NB4 (cell line): ENCODE data around the gene CHRM4.

Experiments
- DNase-seq: peaks from one replicate; pipeline ENCODE4 v3.0.0; 2010; ENCODE audit warnings: low read depth
- H3K4me3 ChIP-seq: one replicate; pipeline ENCODE4 v1.5.1; 2011; ENCODE audit warnings: mild to moderate bottlenecking, low read depth, low read length, moderate library complexity
- CTCF ChIP-seq: IDR thresholded peaks from one replicate; pipeline ENCODE4 v1.5.1; 2012; ENCODE audit warnings: low read depth, low read length
- MAX ChIP-seq: IDR thresholded peaks from 2 replicates; pipeline ENCODE4 v1.6.1; 2011; ENCODE audit warnings: low read depth, low read length
- MYC ChIP-seq: IDR thresholded peaks from 2 replicates; pipeline ENCODE4 v1.6.1; 2011; ENCODE audit warnings: low read depth, low read length
- POLR2A ChIP-seq: IDR thresholded peaks from 2 replicates; pipeline ENCODE4 v1.6.1; 2011; ENCODE audit warnings: mild to moderate bottlenecking; ENCODE audit not compliant: insufficient read length; ENCODE audit errors: extremely low read depth

Gene CHRM4

GRCh38 chr11:46338988-46339666, 52.4 kb downstream of the CHRM4 start:
- DNase-seq, result no peak
- no peak overlapping the region for H3K4me3 ChIP-seq
- TF ChIP-seq CTCF, result no peak
- TF ChIP-seq MAX, result no peak
- no peak for TF ChIP-seq MYC
- TF ChIP-seq POLR2A, result no peak

GRCh38 chr11:46338636-46338987, 53.0 kb downstream of the CHRM4 start:
- TF ChIP-seq CTCF (no peak), MAX (no peak), MYC (no peak), POLR2A (no peak)
- no peak for DNase-seq
- no peak overlapping the region for H3K4me3 ChIP-seq

- H3K4me3 ChIP-seq, result no peak overlapping the region
- peak; percentile 54 for DNase-seq
Observed at GRCh38 chr11:46337626-46338345, 53.8 kb downstream of the CHRM4 start.

GRCh38 chr11:46336563-46337180, 54.9 kb downstream of the CHRM4 start:
- DNase-seq, result peak; percentile 99
- TF ChIP-seq MAX, result peak; percentile 61
- TF ChIP-seq MYC, result peak; percentile 67; the same call in 1 of the 2 replicates
- TF ChIP-seq CTCF, result no peak
- no peak for TF ChIP-seq POLR2A

More at GRCh38 chr11:46337626-46338345, 53.8 kb downstream of the CHRM4 start:
- TF ChIP-seq MYC (no peak), MAX (no peak), POLR2A (no peak), CTCF (no peak)

GRCh38 chr11:46335890-46336562, 55.5 kb downstream of the CHRM4 start:
- no peak overlapping the region for H3K4me3 ChIP-seq
- no peak for TF ChIP-seq CTCF
- TF ChIP-seq MAX, result 0 out of 2 replicates have a peak, but pooled peaks have one; percentile 21
- TF ChIP-seq POLR2A, result no peak
- peak; percentile 49; the same call in 1 of the 2 replicates for TF ChIP-seq MYC
- DNase-seq, result peak; percentile 77

More at GRCh38 chr11:46336563-46337180, 54.9 kb downstream of the CHRM4 start:
- H3K4me3 ChIP-seq, result no peak overlapping the region
